ENCODE results near the gene PRPF31.

The PRPF31 gene

DNA sequence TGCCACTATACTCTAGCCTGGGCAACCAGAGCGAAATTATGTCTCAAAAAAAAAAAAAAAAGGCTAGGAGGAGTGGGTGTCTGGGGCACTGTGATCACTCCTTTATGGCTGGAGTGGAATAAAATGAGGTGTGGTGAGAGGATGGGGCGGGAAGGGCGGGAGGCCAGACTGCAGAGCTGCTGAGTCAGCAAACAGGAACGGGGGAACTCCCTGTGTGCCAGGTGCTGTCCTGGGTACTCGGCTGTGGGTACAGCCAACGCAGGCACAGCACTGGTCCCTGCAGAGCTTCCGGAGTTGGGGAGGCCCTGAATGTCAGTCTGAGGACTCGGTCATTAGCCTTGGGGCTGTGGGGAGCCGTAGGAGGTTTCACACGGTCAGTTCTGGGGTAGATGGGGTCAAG lies 5.7 kb downstream of the PRPF31 start:
- H3K4me3 ChIP-seq (ENCODE audit: low read depth, low read length): no peak overlapping the region
- DNase-seq (ENCODE audit: low read depth): no peak
- TF ChIP-seq MYC (IDR thresholded peaks at IDR 0.05; ENCODE audit: low read depth, low read length): no peak
- TF ChIP-seq POLR2A (IDR thresholded peaks at IDR 0.05; ENCODE audit: extremely low read depth, insufficient read length): no peak
- TF ChIP-seq, protein P1, sequence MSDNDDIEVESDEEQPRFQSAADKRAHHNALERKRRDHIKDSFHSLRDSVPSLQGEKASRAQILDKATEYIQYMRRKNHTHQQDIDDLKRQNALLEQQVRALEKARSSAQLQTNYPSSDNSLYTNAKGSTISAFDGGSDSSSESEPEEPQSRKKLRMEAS (IDR thresholded peaks at IDR 0.05; ENCODE audit: low read depth, low read length): no peak
- TF ChIP-seq, protein P2, sequence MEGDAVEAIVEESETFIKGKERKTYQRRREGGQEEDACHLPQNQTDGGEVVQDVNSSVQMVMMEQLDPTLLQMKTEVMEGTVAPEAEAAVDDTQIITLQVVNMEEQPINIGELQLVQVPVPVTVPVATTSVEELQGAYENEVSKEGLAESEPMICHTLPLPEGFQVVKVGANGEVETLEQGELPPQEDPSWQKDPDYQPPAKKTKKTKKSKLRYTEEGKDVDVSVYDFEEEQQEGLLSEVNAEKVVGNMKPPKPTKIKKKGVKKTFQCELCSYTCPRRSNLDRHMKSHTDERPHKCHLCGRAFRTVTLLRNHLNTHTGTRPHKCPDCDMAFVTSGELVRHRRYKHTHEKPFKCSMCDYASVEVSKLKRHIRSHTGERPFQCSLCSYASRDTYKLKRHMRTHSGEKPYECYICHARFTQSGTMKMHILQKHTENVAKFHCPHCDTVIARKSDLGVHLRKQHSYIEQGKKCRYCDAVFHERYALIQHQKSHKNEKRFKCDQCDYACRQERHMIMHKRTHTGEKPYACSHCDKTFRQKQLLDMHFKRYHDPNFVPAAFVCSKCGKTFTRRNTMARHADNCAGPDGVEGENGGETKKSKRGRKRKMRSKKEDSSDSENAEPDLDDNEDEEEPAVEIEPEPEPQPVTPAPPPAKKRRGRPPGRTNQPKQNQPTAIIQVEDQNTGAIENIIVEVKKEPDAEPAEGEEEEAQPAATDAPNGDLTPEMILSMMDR (IDR thresholded peaks at IDR 0.05; ENCODE audit: low read depth, low read length): no peak

- no peak overlapping the region for H3K4me3 ChIP-seq (ENCODE audit: low read depth, low read length)
- DNase-seq (ENCODE audit: low read depth): no peak
- TF ChIP-seq, protein P2 (IDR thresholded peaks at IDR 0.05; ENCODE audit: low read depth, low read length): no peak
- TF ChIP-seq POLR2A (IDR thresholded peaks at IDR 0.05; ENCODE audit: extremely low read depth, insufficient read length) (no peak), MYC (IDR thresholded peaks at IDR 0.05; ENCODE audit: low read depth, low read length) (no peak)
- TF ChIP-seq, protein P1 (IDR thresholded peaks at IDR 0.05; ENCODE audit: low read depth, low read length): no peak
Observed at GRCh38 chr19:54123682-54124081, 8.1 kb downstream of the PRPF31 start.

- DNase-seq (ENCODE audit: low read depth): no peak
- H3K4me3 ChIP-seq (ENCODE audit: low read depth, low read length): no peak overlapping the region
- TF ChIP-seq, protein P1 (IDR thresholded peaks at IDR 0.05; ENCODE audit: low read depth, low read length): no peak
- TF ChIP-seq, protein P2 (IDR thresholded peaks at IDR 0.05; ENCODE audit: low read depth, low read length): no peak
- no peak for TF ChIP-seq MYC (IDR thresholded peaks at IDR 0.05; ENCODE audit: low read depth, low read length)
Observed at GRCh38 chr19:54124393-54124792, 8.8 kb downstream of the PRPF31 start.

DNA sequence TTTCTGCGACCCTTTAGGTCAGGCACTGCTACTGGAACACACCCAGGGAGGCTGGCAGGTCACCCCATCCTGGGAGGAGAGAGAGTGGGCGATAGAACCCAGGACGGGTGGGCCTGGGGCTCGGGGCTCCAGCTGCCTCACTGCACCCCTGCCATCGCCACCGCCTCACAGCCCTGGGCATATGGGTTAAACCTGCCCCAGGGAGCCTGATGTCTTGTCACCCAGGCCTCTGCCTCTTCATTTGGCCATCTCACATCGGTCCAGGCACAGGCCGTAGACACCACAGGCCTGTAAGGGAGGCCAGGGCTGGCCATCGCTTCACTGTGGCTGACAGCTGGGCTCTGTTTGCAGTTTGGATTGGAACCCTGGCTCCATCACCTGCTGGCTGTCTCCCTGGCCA lies 10.2 kb downstream of the PRPF31 start:
- no peak overlapping the region for H3K4me3 ChIP-seq (ENCODE audit: low read depth, low read length)
- TF ChIP-seq, protein P1 (IDR thresholded peaks at IDR 0.05; ENCODE audit: low read depth, low read length): no peak
- TF ChIP-seq POLR2A (IDR thresholded peaks at IDR 0.05; ENCODE audit: extremely low read depth, insufficient read length) (no peak), MYC (IDR thresholded peaks at IDR 0.05; ENCODE audit: low read depth, low read length) (no peak)
- TF ChIP-seq, protein P2 (IDR thresholded peaks at IDR 0.05; ENCODE audit: low read depth, low read length): no peak
- DNase-seq (ENCODE audit: low read depth): no peak

DNA sequence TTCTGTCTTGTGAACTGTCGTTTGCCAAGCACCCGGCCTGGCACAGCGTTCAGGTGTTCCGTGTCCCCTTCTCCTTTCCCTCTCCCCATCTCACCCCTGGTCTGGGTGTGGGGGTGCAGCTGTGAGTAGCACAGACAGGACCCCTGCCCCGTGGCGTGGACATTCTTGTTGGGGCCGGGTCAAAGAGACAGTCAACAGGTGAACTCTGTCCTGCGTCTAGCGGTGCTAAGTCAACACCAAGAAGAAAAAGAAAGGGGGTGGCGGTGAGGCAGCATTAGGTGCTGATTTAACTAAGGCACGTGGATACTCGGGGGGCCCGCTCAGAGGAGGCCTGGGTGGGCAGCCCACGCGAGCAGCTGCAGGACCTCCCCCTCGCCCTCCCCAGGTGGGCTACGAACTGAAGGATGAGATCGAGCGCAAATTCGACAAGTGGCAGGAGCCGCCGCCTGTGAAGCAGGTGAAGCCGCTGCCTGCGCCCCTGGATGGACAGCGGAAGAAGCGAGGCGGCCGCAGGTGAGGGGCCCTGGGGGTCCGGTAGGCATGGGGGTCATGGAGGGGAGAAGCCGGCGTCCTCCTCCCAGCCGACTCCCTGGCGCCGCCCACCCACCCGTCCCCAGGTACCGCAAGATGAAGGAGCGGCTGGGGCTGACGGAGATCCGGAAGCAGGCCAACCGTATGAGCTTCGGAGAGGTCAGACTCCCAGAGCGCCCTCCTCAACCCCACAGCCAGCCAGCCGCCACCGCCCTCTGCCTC lies 12.3 kb downstream of the PRPF31 start:
- TF ChIP-seq, protein P1 (IDR thresholded peaks at IDR 0.05; ENCODE audit: low read depth, low read length): no peak
- TF ChIP-seq POLR2A (IDR thresholded peaks at IDR 0.05; ENCODE audit: extremely low read depth, insufficient read length): no peak
- TF ChIP-seq, protein P2 (IDR thresholded peaks at IDR 0.05; ENCODE audit: low read depth, low read length): no peak
- TF ChIP-seq MYC (IDR thresholded peaks at IDR 0.05; ENCODE audit: low read depth, low read length): no peak
- no peak overlapping the region for H3K4me3 ChIP-seq (ENCODE audit: low read depth, low read length)
- DNase-seq (ENCODE audit: low read depth): no peak

Measured in NB4 (cell line).